ENCODE measurements around the gene ZNF593.

- TF ChIP-seq CBX5 (IDR thresholded peaks at IDR 0.05; ENCODE audit: low read depth) (no peak), E2F8 (IDR thresholded peaks at IDR 0.05; ENCODE audit: low read depth, partially characterized antibody) (no peak), POLR2A (IDR thresholded peaks at IDR 0.05; ENCODE audit: low read depth, low read length) (no peak), NBN (IDR thresholded peaks at IDR 0.05) (no peak), CTCF (IDR thresholded peaks at IDR 0.05 in 2 of 3, conservative IDR thresholded peaks at IDR 0.05 in 1 of 3; ENCODE audit: control insufficient read depth in 2 of 3, extremely low read depth in 1 of 3, insufficient read depth in 1 of 3, low read depth in 3 of 3, low read length in 3 of 3) (no peak), SIN3A (IDR thresholded peaks at IDR 0.05; ENCODE audit: low read depth, low read length) (no peak), RELB (IDR thresholded peaks at IDR 0.05; ENCODE audit: low read depth) (no peak), ATF2 (IDR thresholded peaks at IDR 0.05; ENCODE audit: low read length) (no peak), POLR2AphosphoS5 (IDR thresholded peaks at IDR 0.05; ENCODE audit: low read length) (no peak)
These were observed 46.4 kb upstream of the ZNF593 start for GRCh38 chr1:26122988-26123973.
